PFSK-1 (cell line): ENCODE results near the gene NRG3.

Experiments used
- FOXP2 ChIP-seq: optimal IDR thresholded peaks from 2 replicates; pipeline ENCODE3; 2011; ENCODE audit warnings: borderline replicate concordance, control low read depth, inconsistent platforms; ENCODE audit not compliant: insufficient read depth; ENCODE audit errors: extremely low read length, extremely low read depth
- POLR2AphosphoS5 ChIP-seq: IDR thresholded peaks from 2 replicates; pipeline ENCODE4 v1.6.1; 2012; ENCODE audit warnings: low read depth, mild to moderate bottlenecking, control low read depth, low read length, moderate library complexity
- SIN3A ChIP-seq: IDR thresholded peaks from 2 replicates; pipeline ENCODE4 v1.6.1; 2012; ENCODE audit warnings: mild to moderate bottlenecking, low read length, moderate library complexity, borderline replicate concordance; ENCODE audit not compliant: insufficient read depth
- TAF1 ChIP-seq: IDR thresholded peaks from 2 replicates; pipeline ENCODE4 v1.6.1; 2012; ENCODE audit warnings: low read length, control low read depth, borderline replicate concordance; ENCODE audit not compliant: insufficient read depth
- TF ChIP-seq, protein P1 (sequence below), 2 experiments: IDR thresholded peaks; 2 replicates each; pipeline versions ENCODE4 v1.6.1 to v1.8.0; 2011 to 2012; ENCODE audit warnings: low read depth in 2 of 2, low read length in 2 of 2, control low read depth in 1 of 2, inconsistent platforms in 1 of 2, mild to moderate bottlenecking in 1 of 2, moderate library complexity in 1 of 2; ENCODE audit not compliant: insufficient read depth in 1 of 2

NRG3 gene

DNA sequence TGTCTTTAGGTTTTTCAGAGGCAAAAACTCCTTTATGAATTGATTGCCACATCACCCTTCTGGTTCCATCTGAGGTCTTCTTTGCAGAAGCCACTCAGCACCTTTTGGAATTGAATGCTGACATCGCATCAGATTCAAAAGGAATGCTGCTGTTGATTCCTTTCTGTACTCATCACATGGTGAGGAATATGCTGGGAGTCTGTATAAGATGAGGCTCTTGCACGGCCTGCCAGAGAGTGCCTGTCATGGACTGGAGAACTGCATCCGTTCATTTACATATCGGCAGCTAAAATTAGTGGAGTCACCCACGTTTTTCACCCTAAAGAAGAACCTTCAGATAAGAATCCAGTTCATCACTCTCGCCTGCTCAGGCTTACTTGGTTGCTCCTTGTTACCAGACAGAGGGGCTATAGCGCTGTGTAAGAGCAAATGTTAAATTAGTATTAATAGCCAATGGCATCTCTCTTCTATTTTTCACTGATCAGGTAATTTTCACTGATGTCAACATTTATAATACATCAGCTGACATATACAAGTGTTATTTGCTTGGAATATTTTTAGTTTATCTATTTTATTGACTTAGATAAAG lies 14.3 kb downstream of the NRG3 start:
- TF ChIP-seq, protein P1, sequence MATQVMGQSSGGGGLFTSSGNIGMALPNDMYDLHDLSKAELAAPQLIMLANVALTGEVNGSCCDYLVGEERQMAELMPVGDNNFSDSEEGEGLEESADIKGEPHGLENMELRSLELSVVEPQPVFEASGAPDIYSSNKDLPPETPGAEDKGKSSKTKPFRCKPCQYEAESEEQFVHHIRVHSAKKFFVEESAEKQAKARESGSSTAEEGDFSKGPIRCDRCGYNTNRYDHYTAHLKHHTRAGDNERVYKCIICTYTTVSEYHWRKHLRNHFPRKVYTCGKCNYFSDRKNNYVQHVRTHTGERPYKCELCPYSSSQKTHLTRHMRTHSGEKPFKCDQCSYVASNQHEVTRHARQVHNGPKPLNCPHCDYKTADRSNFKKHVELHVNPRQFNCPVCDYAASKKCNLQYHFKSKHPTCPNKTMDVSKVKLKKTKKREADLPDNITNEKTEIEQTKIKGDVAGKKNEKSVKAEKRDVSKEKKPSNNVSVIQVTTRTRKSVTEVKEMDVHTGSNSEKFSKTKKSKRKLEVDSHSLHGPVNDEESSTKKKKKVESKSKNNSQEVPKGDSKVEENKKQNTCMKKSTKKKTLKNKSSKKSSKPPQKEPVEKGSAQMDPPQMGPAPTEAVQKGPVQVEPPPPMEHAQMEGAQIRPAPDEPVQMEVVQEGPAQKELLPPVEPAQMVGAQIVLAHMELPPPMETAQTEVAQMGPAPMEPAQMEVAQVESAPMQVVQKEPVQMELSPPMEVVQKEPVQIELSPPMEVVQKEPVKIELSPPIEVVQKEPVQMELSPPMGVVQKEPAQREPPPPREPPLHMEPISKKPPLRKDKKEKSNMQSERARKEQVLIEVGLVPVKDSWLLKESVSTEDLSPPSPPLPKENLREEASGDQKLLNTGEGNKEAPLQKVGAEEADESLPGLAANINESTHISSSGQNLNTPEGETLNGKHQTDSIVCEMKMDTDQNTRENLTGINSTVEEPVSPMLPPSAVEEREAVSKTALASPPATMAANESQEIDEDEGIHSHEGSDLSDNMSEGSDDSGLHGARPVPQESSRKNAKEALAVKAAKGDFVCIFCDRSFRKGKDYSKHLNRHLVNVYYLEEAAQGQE (IDR thresholded peaks at IDR 0.05; ENCODE audit: insufficient read depth in 1 of 2, low read depth in 2 of 2, low read length in 2 of 2): no peak
- TF ChIP-seq POLR2AphosphoS5 (no peak), FOXP2 (no peak), SIN3A (no peak), TAF1 (no peak)

GRCh38 chr10:81894616-81895015 lies 19.6 kb downstream of the NRG3 start:
- TF ChIP-seq POLR2AphosphoS5 (no peak), FOXP2 (no peak), SIN3A (no peak), TAF1 (no peak)
- TF ChIP-seq, protein P1 (IDR thresholded peaks at IDR 0.05; ENCODE audit: insufficient read depth in 1 of 2, low read depth in 2 of 2, low read length in 2 of 2): no peak

- no peak for TF ChIP-seq POLR2AphosphoS5
- TF ChIP-seq, protein P1 (IDR thresholded peaks at IDR 0.05; ENCODE audit: insufficient read depth in 1 of 2, low read depth in 2 of 2, low read length in 2 of 2): no peak
- no peak for TF ChIP-seq SIN3A
- TF ChIP-seq FOXP2: no peak
Observed at GRCh38 chr10:81898518-81898917, 23.5 kb downstream of the NRG3 start.

GRCh38 chr10:81900989-81901388 lies 26.0 kb downstream of the NRG3 start:
- no peak for TF ChIP-seq POLR2AphosphoS5
- TF ChIP-seq TAF1: no peak
- no peak for TF ChIP-seq SIN3A
- no peak for TF ChIP-seq FOXP2
- TF ChIP-seq, protein P1 (IDR thresholded peaks at IDR 0.05; ENCODE audit: insufficient read depth in 1 of 2, low read depth in 2 of 2, low read length in 2 of 2): no peak

DNA sequence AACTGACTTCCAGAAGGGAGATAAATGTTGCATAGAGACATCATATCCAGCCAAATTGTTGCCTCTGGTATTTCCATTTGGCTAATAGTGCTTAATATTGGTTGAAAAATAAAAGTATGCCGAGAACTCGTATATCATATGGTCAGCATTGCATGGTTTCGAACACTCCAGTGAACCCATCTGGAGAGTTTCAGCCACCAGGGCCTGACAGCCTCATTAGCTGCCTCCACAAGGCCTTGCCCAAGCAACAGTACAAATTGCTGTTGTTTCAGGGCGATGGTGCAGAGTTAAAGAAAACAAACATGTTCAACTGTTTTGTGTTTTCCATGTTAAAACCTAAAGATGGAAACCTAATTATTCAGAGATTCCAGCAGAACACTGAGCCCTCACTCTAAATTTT lies 28.5 kb downstream of the NRG3 start:
- TF ChIP-seq TAF1 (no peak), FOXP2 (no peak), POLR2AphosphoS5 (no peak), SIN3A (no peak)
- TF ChIP-seq, protein P1 (IDR thresholded peaks at IDR 0.05; ENCODE audit: insufficient read depth in 1 of 2, low read depth in 2 of 2, low read length in 2 of 2): no peak
